HEK293 (cell line): ENCODE data around the gene LDLRAD4.

Experiments
- CTCF ChIA-PET: fragments of 350-600 bp; formaldehyde crosslinking; extraction: SDS; loops from one replicate; lab custom pipeline; 2021; ENCODE audit warnings: antibody characterized with exemption; lab: Yijun Ruan, JAX
- POLR2A ChIA-PET: fragments of 300-600 bp; formaldehyde crosslinking; extraction: SDS; loops from one replicate; lab custom pipeline; 2020; ENCODE audit warnings: antibody characterized with exemption, inconsistent platforms; lab: Yijun Ruan, JAX
- H3K27ac ChIP-seq: fragments of 200-500 bp; sonication (Bioruptor generic); 2 replicates; pipeline ENCODE4 v1.5.1; 2014; ENCODE audit warnings: low read depth, low read length, control low read depth, inconsistent platforms; ENCODE audit errors: extremely low read depth
- H3K36me3 ChIP-seq, 2 experiments: fragments of 200-500 bp in 1 of 2; sonication (Bioruptor generic) in 1 of 2; 1 replicate in 1 of 2; 2 replicates in 1 of 2; pipeline ENCODE4 v1.5.1; 2014 to 2017; ENCODE audit warnings: inconsistent platforms in 2 of 2, low read length in 2 of 2; ENCODE audit not compliant: control insufficient read depth in 2 of 2, insufficient read depth in 1 of 2
- H3K4me1 ChIP-seq: fragments of 200-500 bp; sonication (Bioruptor generic); 2 replicates; pipeline ENCODE4 v1.5.1; 2014; ENCODE audit warnings: mild to moderate bottlenecking, low read length, inconsistent platforms; ENCODE audit not compliant: control insufficient read depth, insufficient read depth
- H3K4me3 ChIP-seq: 2 replicates; pipeline ENCODE4 v1.5.1; 2011; ENCODE audit warnings: low read depth, mild to moderate bottlenecking, control low read depth, low read length, moderate library complexity
- H3K9me3 ChIP-seq: fragments of 200-500 bp; sonication (Bioruptor generic); 2 replicates; pipeline ENCODE4 v1.5.1; 2014; ENCODE audit warnings: low read depth, low read length, inconsistent platforms; ENCODE audit not compliant: control insufficient read depth, insufficient read depth
- FEZF1 ChIP-seq: fragments of 450-650 bp; formaldehyde crosslinking; IDR thresholded peaks from 2 replicates; pipeline ENCODE4 v1.5.1; 2016; ENCODE audit warnings: missing biosample characterization, missing genetic modification characterization
- HOXD13 ChIP-seq: sonication (generic); formaldehyde crosslinking; IDR thresholded peaks from 2 replicates; pipeline ENCODE4 v1.8.0; 2022; ENCODE audit warnings: missing genetic modification reagents, borderline replicate concordance
- KLF8 ChIP-seq: fragments of 450-650 bp; formaldehyde crosslinking; IDR thresholded peaks from 2 replicates; pipeline ENCODE4 v1.5.1; 2016; ENCODE audit warnings: missing biosample characterization, missing genetic modification characterization
- SCRT1 ChIP-seq: fragments of 450-650 bp; formaldehyde crosslinking; IDR thresholded peaks from 2 replicates; pipeline ENCODE4 v1.5.1; 2016; ENCODE audit warnings: missing biosample characterization, missing genetic modification characterization, borderline replicate concordance
- SP2 ChIP-seq: fragments of 450-650 bp; formaldehyde crosslinking; IDR thresholded peaks from 2 replicates; pipeline ENCODE4 v1.5.1; 2016; ENCODE audit warnings: missing biosample characterization, missing genetic modification characterization
- TCF7L2 ChIP-seq: IDR thresholded peaks from 2 replicates; pipeline ENCODE4 v1.6.1; 2011; ENCODE audit warnings: low read depth, mild to moderate bottlenecking, inconsistent platforms, low read length, moderate library complexity, borderline replicate concordance
- ZBTB1 ChIP-seq: fragments of 450-650 bp; formaldehyde crosslinking; IDR thresholded peaks from 2 replicates; pipeline ENCODE4 v1.5.1; 2016; ENCODE audit warnings: missing biosample characterization, missing genetic modification characterization
- ZIC2 ChIP-seq: fragments of 450-650 bp; formaldehyde crosslinking; IDR thresholded peaks from 2 replicates; pipeline ENCODE4 v1.5.1; 2016; ENCODE audit warnings: missing biosample characterization, missing genetic modification characterization
- ZNF146 ChIP-seq: fragments of 450-650 bp; formaldehyde crosslinking; IDR thresholded peaks from 2 replicates; pipeline ENCODE4 v1.5.1; 2016; ENCODE audit warnings: missing biosample characterization, missing genetic modification characterization
- ZNF155 ChIP-seq: fragments of 450-650 bp; formaldehyde crosslinking; IDR thresholded peaks from 2 replicates; pipeline ENCODE4 v1.5.1; 2016; ENCODE audit warnings: missing biosample characterization, missing genetic modification characterization
- ZNF16 ChIP-seq: fragments of 450-650 bp; formaldehyde crosslinking; IDR thresholded peaks from 2 replicates; pipeline ENCODE4 v1.5.1; 2016; ENCODE audit warnings: low read depth, missing biosample characterization, missing genetic modification characterization
- ZNF24 ChIP-seq: fragments of 450-650 bp; formaldehyde crosslinking; IDR thresholded peaks from 2 replicates; pipeline ENCODE4 v1.5.1; 2016; ENCODE audit warnings: missing biosample characterization, missing genetic modification characterization
- ZNF292 ChIP-seq: fragments of 450-650 bp; formaldehyde crosslinking; IDR thresholded peaks from 2 replicates; pipeline ENCODE4 v1.5.1; 2016; ENCODE audit warnings: low read depth, missing biosample characterization, missing genetic modification characterization, borderline replicate concordance
- ZNF311 ChIP-seq: fragments of 450-650 bp; formaldehyde crosslinking; IDR thresholded peaks from 2 replicates; pipeline ENCODE4 v1.5.1; 2017; ENCODE audit warnings: missing biosample characterization, missing genetic modification characterization, borderline replicate concordance
- ZNF350 ChIP-seq: fragments of 450-650 bp; formaldehyde crosslinking; IDR thresholded peaks from 2 replicates; pipeline ENCODE4 v1.5.0; 2017; ENCODE audit warnings: missing biosample characterization, mild to moderate bottlenecking, missing genetic modification characterization
- ZNF423 ChIP-seq: fragments of 450-650 bp; formaldehyde crosslinking; IDR thresholded peaks from 2 replicates; pipeline ENCODE4 v1.5.1; 2016; ENCODE audit warnings: missing biosample characterization, missing genetic modification characterization
- ZNF521 ChIP-seq: fragments of 450-650 bp; formaldehyde crosslinking; IDR thresholded peaks from 2 replicates; pipeline ENCODE4 v1.5.1; 2017; ENCODE audit warnings: missing biosample characterization, mild to moderate bottlenecking, missing genetic modification characterization
- ZNF610 ChIP-seq: fragments of 450-650 bp; formaldehyde crosslinking; IDR thresholded peaks from 2 replicates; pipeline ENCODE4 v1.5.1; 2016; ENCODE audit warnings: missing biosample characterization, missing genetic modification characterization, borderline replicate concordance
- ZNF623 ChIP-seq: fragments of 450-650 bp; formaldehyde crosslinking; IDR thresholded peaks from 2 replicates; pipeline ENCODE4 v1.5.1; 2016; ENCODE audit warnings: missing biosample characterization, missing genetic modification characterization
- ZNF792 ChIP-seq: fragments of 450-650 bp; formaldehyde crosslinking; IDR thresholded peaks from 2 replicates; pipeline ENCODE4 v1.5.1; 2016; ENCODE audit warnings: missing biosample characterization, missing genetic modification characterization
- ZNF830 ChIP-seq: fragments of 450-650 bp; IDR thresholded peaks from 2 replicates; pipeline ENCODE4 v1.5.0; 2018; ENCODE audit warnings: missing biosample characterization, missing genetic modification characterization, low read depth, mild to moderate bottlenecking, moderate library complexity
- TF ChIP-seq, protein P1 (sequence below): fragments of 450-650 bp; formaldehyde crosslinking; IDR thresholded peaks from 2 replicates; pipeline ENCODE4 v1.5.1; 2016; ENCODE audit warnings: missing biosample characterization, missing genetic modification characterization
- TF ChIP-seq, protein P2 (sequence below): fragments of 450-650 bp; formaldehyde crosslinking; IDR thresholded peaks from 2 replicates; pipeline ENCODE4 v1.5.1; 2016; ENCODE audit warnings: missing biosample characterization, missing genetic modification characterization
- TF ChIP-seq, protein P3 (sequence below): fragments of 450-650 bp; formaldehyde crosslinking; IDR thresholded peaks from 2 replicates; pipeline ENCODE4 v1.5.1; 2016; ENCODE audit warnings: missing biosample characterization, missing genetic modification characterization
- TF ChIP-seq, protein P4 (sequence below): fragments of 450-650 bp; formaldehyde crosslinking; IDR thresholded peaks from 2 replicates; pipeline ENCODE4 v1.5.1; 2016; ENCODE audit warnings: missing biosample characterization, missing genetic modification characterization
- TF ChIP-seq, protein P5 (sequence below): fragments of 450-650 bp; formaldehyde crosslinking; IDR thresholded peaks from 2 replicates; pipeline ENCODE4 v1.5.1; 2017; ENCODE audit warnings: missing biosample characterization, missing genetic modification characterization

Gene LDLRAD4

DNA sequence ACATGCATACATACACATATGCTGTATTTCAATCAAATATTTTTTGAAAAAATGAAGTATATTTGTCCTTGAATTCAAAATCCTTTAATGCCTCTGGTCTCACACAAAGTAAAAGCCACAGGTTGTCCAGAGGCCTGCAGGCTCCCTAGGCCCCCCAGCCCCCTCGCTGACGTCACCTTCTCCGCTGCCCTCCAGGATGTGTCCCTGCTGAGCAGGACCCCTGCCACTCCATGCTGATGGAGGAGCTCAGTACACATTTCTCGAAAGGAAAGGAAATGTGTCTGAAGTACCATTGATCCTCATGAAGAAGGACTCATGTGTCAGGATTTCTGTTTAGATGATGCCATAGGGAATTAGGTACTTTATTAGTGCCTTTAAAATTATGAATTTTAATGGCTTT, 212.1 kb downstream of the LDLRAD4 start:
- TF ChIP-seq, protein P1, sequence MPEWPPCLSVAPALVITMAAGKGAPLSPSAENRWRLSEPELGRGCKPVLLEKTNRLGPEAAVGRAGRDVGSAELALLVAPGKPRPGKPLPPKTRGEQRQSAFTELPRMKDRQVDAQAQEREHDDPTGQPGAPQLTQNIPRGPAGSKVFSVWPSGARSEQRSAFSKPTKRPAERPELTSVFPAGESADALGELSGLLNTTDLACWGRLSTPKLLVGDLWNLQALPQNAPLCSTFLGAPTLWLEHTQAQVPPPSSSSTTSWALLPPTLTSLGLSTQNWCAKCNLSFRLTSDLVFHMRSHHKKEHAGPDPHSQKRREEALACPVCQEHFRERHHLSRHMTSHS (tag by site-specific recombination): no peak
- no peak for TF ChIP-seq ZNF792 (tag by site-specific recombination)
- no peak for TF ChIP-seq ZBTB1 (tag by site-specific recombination)
- peak; percentile 84 for TF ChIP-seq ZIC2 (tag by site-specific recombination)
- H3K36me3 ChIP-seq: no peaks in the 10 kb centered on the region
- H3K4me3 ChIP-seq: no peak overlapping the region
- ChIA-PET POLR2A (no interaction called here), CTCF (interaction anchor here (0.7 to 1.0 kb wide), 3 partner anchors 24 to 215 kb away, joined by 3 to 4 read pairs (median 3); no protein-coding TSS in a partner anchor)
- H3K4me1 ChIP-seq: peaks cover 5% of the 10 kb centered on the region
- no peaks in the 10 kb centered on the region for H3K9me3 ChIP-seq
- no peak overlapping the region for H3K27ac ChIP-seq

DNA sequence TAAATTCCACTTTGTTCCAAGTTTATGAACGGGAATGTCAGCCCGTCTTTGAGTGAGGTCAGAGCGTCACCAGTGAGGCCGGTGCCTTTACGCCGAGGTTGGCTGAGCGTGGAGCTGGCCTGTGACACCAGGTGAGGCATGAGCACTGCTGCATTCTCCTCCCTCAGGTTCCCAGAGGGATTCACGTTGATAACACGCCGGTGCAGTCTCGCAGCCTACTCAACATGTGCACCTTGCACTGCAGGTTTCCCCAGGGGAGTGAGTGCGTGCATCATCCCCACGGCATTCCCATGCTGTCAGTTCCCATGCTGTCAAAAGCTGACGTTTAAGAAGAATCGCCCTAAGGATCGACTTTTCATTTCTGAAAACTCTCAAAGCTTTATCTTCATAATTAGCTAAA, 213.3 kb downstream of the LDLRAD4 start:
- Histone ChIP-seq H3K4me3 (no peak overlapping the region), H3K36me3 (no peaks in the 10 kb centered on the region), H3K4me1 (peaks cover 10% of the 10 kb centered on the region), H3K9me3 (no peaks in the 10 kb centered on the region), H3K27ac (no peak overlapping the region)
- POLR2A ChIA-PET: no interaction called here
- CTCF ChIA-PET: interaction anchor here (1.0 kb wide), 1 partner anchor 18 kb away, joined by 3 read pairs; no protein-coding TSS in a partner anchor
- TF ChIP-seq, protein P2, sequence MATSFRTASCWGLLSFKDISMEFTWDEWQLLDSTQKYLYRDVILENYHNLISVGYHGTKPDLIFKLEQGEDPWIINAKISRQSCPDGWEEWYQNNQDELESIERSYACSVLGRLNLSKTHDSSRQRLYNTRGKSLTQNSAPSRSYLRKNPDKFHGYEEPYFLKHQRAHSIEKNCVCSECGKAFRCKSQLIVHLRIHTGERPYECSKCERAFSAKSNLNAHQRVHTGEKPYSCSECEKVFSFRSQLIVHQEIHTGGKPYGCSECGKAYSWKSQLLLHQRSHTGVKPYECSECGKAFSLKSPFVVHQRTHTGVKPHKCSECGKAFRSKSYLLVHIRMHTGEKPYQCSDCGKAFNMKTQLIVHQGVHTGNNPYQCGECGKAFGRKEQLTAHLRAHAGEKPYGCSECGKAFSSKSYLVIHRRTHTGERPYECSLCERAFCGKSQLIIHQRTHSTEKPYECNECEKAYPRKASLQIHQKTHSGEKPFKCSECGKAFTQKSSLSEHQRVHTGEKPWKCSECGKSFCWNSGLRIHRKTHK (tag by site-specific recombination): no peak
- TF ChIP-seq ZNF292 (tag by site-specific recombination): no peak
- TF ChIP-seq, protein P3, sequence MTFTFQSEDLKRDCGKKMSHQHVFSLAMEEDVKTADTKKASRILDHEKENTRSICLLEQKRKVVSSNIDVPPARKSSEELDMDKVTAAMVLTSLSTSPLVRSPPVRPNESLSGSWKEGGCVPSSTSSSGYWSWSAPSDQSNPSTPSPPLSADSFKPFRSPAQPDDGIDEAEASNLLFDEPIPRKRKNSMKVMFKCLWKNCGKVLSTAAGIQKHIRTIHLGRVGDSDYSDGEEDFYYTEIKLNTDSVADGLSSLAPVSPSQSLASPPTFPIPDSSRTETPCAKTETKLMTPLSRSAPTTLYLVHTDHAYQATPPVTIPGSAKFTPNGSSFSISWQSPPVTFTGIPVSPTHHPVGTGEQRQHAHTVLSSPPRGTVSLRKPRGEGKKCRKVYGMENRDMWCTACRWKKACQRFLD (tag by site-specific recombination): no peak
- TF ChIP-seq ZNF146 (tag by site-specific recombination): no peak
- TF ChIP-seq ZNF623 (tag by site-specific recombination): no peak
- no peak for TF ChIP-seq ZNF311
- no peak for TF ChIP-seq KLF8 (tag by site-specific recombination)

DNA sequence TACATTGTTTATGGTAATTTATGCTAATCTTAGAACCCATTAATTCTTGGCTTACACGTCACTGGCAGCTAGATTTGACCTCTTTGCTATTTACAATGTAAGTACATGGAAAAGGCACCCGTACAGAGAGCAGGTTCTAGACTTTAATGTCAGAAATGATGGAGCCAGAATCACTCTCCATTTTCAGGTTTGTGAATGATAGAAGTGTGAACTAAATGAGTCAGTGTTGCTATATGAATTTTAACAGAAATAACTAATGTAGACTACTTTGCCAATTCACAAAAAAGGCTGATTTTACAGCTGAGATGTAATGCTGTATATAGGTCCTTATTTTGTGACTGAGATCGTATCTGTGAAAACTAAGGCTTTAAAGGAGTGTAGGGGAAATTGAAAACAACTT, 214.6 kb downstream of the LDLRAD4 start:
- Histone ChIP-seq H3K9me3 (no peaks in the 10 kb centered on the region), H3K36me3 (no peaks in the 10 kb centered on the region), H3K4me3 (no peak overlapping the region), H3K27ac (no peak overlapping the region), H3K4me1 (peaks cover 10% of the 10 kb centered on the region)
- ChIA-PET POLR2A (no interaction called here), CTCF (interaction anchor here (1.0 kb wide), 1 partner anchor 20 kb away, joined by 3 read pairs; no protein-coding TSS in a partner anchor)
- TF ChIP-seq ZNF521 (no peak), SP2 (tag by site-specific recombination) (no peak), ZNF155 (no peak), ZNF146 (tag by site-specific recombination) (no peak), ZNF350 (no peak), ZNF24 (tag by site-specific recombination) (no peak), HOXD13 (no peak), SCRT1 (tag by site-specific recombination) (no peak), ZNF830 (tag by site-specific recombination) (no peak), FEZF1 (no peak), ZBTB1 (tag by site-specific recombination) (no peak), ZNF423 (tag by site-specific recombination) (no peak), TCF7L2 (no peak), ZNF16 (tag by site-specific recombination) (no peak), ZNF610 (no peak)
- TF ChIP-seq, protein P4, sequence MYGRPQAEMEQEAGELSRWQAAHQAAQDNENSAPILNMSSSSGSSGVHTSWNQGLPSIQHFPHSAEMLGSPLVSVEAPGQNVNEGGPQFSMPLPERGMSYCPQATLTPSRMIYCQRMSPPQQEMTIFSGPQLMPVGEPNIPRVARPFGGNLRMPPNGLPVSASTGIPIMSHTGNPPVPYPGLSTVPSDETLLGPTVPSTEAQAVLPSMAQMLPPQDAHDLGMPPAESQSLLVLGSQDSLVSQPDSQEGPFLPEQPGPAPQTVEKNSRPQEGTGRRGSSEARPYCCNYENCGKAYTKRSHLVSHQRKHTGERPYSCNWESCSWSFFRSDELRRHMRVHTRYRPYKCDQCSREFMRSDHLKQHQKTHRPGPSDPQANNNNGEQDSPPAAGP (tag by site-specific recombination): no peak
- TF ChIP-seq, protein P5, sequence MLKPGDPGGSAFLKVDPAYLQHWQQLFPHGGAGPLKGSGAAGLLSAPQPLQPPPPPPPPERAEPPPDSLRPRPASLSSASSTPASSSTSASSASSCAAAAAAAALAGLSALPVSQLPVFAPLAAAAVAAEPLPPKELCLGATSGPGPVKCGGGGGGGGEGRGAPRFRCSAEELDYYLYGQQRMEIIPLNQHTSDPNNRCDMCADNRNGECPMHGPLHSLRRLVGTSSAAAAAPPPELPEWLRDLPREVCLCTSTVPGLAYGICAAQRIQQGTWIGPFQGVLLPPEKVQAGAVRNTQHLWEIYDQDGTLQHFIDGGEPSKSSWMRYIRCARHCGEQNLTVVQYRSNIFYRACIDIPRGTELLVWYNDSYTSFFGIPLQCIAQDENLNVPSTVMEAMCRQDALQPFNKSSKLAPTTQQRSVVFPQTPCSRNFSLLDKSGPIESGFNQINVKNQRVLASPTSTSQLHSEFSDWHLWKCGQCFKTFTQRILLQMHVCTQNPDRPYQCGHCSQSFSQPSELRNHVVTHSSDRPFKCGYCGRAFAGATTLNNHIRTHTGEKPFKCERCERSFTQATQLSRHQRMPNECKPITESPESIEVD: no peak
